HG03571 (cell line): ENCODE data around the gene PDE4D.

ENCODE experiments used
- ATAC-seq: cut with Tn5 transposase; IDR thresholded peaks from one replicate; pipeline ENCODE4 v1.9.1; 2021; ENCODE audit not compliant: unreplicated experiment

PDE4D gene

DNA sequence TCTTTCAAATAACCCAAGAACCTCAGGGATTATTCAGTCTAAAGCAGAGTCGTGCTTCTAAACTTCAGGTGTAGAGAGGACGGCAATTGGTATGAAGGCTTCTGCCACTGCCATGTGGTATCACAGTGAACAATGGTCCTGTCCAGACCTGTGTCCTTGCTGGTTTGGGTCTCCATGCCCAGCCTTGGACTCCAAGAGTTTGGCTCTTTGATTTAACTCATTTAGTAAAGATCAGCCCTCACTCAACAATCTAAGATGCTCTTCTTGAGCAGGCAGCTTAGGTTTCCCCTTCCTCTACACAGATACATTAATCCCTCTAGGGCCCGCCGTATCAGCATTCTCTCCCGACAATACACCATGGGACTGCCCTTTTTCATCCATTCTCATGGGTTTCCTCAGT lies 792.7 kb downstream of the PDE4D start:
- no peak for ATAC-seq

DNA sequence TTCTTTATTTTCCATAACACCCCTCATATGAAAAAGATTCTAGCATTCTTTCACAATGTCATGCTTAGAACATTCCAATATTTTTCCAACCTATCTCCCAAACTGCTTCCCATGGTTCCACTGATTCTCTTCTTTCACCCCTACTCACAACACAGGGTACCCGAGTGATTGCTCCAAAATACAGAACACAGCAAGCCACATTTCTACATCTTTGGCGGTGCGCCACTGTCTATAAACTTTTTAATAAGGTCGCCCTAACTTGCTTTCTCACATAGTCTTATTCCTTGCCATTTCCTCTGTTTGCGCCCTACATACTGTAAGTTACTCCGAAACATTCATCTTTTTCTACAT lies 793.6 kb downstream of the PDE4D start:
- no peak for ATAC-seq

- ATAC-seq, result no peak
Observed at GRCh38 chr5:59099270-59099994, 794.1 kb downstream of the PDE4D start.

DNA sequence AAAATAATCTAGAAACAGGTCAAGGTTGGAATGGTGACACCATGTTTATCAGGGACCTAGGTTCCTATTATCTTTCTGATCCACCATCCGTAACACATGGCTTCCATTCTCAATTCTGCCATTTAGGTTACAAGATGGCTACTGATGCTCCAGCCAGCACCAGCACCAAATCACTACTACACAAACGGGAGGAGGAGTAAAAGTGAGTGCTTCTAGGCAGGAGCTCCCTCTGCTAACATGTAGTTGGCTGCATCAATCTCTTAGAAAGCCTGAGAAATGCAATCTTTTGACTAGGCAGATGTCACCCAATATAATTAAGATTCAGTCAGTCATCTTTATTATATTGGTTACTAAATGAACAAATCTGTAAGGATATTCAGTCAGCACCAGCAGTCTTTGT lies 794.8 kb downstream of the PDE4D start:
- no peak for ATAC-seq

DNA sequence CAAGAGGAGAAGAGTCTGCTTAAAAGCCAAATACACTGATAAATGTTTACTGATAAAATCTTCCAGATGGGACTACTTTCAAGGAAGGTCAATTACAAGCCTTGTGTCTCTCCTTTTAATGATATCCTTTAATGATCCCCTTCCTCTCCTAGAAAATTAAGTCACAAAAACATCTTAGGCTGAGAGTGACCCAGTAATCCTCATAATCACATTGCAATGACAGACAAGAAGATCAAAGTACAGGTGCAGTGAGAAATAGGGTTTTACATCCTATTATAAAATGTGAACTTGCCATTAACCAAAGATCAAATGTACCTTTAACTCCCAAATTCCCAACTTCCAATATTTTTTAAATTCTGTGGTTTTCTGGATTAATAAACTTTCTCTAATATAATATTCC lies 795.8 kb downstream of the PDE4D start:
- no peak for ATAC-seq

- no peak for ATAC-seq
Observed at GRCh38 chr5:59097116-59097515, 796.4 kb downstream of the PDE4D start.

DNA sequence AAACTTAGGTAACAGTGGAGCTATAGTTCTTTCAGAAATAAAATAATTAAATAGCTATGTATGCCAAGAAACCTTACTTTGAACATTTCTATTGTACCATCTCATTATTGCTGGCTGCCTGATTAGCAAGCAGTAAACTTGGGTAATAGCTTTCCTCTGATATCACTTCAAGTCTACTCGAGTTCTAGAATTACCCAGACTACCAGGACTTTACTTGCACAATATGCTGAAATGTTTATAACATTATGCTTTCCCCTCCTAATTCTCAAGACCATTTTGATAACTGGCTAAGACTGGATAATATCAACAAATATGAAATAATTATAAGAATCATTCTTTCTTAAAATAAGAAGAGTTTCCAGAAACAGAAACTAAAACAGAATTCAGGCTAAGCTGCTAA lies 798.0 kb downstream of the PDE4D start:
- no peak for ATAC-seq

- no peak for ATAC-seq
Observed at GRCh38 chr5:59094864-59095263, 798.7 kb downstream of the PDE4D start.

GRCh38 chr5:59093329-59093728 lies 800.2 kb downstream of the PDE4D start:
- ATAC-seq, result no peak

DNA sequence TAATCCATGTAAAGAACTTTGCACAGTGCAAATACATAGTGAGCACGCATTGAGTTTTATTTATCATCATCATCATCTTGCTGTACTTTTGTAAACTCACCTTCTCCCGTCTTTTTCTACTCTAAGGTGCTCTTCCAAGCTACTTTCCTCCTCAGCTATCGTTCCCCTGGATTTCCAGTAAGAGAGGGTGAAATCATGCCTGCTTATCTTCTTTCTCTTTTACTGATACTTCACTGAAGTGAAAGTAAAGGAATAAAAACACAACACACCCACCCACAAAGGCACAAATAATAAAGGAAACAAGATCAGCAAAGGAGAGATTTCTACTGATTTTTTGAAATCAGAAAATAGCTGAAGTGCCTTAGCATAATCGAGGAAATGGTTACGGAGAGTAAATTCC lies 800.8 kb downstream of the PDE4D start:
- no peak for ATAC-seq

GRCh38 chr5:59091965-59092364 lies 801.6 kb downstream of the PDE4D start:
- no peak for ATAC-seq

DNA sequence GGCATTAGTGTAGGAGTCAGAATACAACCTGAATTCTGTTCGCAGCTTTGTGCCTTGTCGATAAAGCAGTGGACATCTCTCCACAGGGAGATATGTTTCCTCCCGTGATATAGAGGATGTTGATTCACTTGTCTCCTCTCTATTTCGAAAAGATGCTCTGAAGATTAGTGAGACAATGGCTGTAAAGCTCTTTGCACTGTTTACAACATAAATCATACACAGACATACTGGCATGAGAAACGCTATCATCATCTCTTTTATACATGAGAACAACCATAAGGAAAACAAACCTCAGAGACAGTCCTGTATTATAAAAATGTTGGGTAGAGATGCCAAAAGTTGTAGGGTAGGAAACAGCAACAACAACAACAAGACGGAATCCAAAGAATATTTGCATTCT lies 803.2 kb downstream of the PDE4D start:
- no peak for ATAC-seq

DNA sequence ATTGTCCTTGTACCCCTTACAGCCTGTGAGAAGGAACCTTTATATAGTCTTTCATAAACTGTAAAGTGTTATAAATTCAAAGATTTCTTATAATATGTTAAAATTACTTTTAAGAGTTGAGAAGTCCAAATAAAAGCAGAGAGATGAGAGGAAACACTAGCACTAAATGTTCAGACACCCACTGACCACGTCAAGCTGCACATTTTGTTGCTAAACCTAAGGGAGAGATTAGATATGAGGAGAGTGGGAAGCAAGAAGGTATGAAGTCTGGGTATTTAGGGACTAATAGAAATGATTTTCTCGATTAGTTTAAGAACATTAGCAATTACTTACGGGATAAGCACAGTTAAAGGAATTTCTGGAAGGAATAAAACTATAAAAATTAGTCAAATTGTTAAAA lies 803.8 kb downstream of the PDE4D start:
- ATAC-seq, result no peak

DNA sequence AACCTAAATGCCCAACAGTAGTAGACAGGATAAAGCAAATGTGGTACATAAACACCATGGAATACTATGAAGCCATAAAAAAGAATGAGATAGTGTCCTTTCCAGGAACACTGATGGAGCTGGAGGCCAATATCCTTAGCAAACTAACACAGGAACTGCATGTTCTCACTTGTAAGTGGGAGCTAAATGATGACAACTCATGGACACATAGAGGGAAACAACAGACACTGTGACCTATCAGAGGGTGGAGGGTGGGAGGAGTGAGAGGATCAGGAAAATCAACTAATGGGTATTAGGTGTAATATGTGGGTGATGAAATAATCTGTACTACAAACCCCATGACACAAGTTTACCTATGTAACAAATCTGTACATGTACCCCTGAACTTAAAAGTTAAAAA lies 805.0 kb downstream of the PDE4D start:
- no peak for ATAC-seq

GRCh38 chr5:59086024-59086423 lies 807.5 kb downstream of the PDE4D start:
- ATAC-seq, result no peak

DNA sequence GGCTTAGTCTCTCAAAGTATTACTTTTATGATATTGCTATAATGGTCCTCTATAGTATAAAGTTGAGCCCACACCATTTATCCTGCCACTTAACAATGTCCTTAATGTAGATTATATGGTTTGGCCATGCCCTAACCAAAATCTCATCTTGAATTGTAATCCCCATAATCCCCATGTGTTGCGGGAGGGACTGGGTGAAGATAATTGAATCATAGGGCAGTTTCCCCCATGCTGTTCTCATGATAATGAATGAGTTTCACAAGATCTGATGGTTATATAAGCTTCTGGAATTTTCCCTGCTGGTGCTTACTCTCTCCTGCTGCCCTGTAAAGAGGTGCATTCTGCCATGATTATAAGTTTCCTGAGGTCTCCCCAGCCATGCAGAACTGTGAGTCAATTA lies 811.8 kb downstream of the PDE4D start:
- ATAC-seq, result no peak

GRCh38 chr5:59079622-59080620 lies 813.6 kb downstream of the PDE4D start:
- ATAC-seq, result no peak

DNA sequence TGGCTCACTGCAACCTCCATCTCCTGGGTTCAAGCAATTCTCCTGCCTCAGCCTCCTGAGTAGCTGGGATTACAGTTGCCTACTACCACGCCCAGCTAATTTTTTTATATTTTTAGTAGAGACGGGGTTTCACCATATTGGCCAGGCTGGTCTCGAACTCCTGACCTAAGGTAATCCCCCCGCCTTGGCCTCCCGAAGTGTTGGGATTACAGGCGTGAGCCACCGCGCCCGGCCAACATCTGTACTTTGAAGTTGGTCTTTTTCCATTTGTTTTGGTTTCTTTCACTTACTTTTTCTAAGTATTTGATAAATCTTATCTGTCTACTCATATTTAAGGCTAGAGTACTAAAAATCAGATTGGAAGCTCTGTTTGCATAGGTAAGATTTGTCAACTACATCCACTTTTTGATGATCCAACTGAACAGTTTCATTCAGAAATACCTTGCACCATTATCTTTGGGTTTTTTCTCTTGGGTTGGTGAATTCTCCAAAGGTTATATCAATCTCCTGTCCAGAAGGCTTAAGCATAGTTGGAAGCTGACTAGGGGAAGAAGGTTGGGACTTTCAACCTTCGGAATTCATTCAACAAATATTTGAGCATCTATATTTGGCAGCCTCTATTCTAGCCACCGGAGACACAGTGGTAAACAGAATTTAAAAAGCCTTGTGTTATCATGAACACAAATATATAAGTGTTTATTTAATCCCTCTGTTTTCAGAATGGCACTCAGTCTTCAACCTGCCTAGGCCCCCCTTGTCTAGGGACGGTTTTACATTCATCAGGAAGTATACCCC lies 821.6 kb downstream of the PDE4D start:
- no peak for ATAC-seq

DNA sequence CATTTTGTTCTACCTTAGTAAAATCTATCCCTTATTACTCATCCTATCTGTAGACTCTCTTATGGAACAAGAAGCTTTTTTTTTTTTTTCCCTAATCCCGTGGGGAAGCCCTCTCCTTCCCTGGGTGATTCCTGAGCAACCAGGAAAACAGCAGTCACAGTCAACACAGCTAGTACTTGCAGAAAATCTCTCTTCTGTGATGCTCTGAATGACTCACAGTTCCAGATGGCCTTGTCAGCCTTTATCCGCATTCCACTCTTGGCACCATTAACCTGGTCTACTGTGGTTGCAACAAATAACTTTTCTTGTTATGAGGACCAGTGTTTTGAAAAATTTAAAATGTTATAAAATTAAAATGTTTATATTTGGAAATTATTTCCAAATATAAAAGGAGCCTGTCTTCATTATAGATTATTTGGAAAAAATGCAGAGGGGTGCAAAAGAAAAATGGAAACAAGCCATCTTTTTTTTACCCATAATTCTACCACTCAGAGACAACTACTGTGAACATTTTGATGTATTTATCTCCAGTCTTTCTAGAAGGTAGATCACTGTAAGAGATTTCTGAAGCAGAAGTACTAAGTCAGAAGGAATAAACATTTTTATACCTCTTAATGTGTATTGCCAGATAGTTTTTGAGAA lies 824.0 kb downstream of the PDE4D start:
- ATAC-seq, result no peak

DNA sequence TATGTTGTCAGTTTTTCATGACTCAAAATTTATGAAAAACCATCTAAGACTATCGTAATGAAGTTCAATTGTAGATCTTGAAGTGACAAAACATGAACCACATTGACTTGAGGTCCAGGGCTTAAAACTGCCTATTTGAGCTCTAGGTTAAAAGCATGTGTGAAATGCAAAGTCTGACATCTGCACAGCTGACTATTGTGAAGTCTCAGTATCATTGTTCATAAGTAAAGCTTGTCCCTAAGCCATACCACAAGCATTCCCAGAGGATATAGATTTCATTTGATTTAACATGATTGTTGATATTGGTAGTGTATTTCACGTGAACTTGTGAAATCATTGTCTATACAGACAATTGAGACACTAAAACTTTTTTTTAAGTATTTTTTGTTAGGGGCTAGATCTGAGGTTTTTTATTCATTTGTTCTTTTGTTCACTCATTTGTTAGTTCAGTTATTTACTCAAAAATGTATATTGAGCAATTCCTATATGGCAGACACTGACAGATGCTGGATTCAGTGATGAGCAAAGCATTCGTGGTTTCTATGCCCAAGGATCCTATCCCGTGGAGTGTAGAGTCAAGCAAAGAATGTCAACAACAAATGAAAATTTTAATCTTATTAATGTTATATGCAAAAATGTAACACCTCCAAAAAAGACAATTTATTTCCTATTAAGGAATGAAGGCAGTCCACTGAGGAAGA lies 825.4 kb downstream of the PDE4D start:
- ATAC-seq, result no peak
